Measurements from ENCODE around the gene BANP. TPM values are rescaled to one million over a fixed set of nuclear protein-coding genes. Genes with fewer than 3 reads are reported as not detected.

The BANP gene
- total RNA-seq, 1 experiment from 2014 or later: 22.6 TPM

GRCh38 chr16:88013766-88014251 is 62.6 kb downstream of the BANP start:
- H3K27me3 ChIP-seq (ENCODE audit: control insufficient read depth, insufficient read depth, low read length): no peaks in the 10 kb centered on the region
- POLR2A ChIA-PET: no interaction called here
- DNase-seq (ENCODE audit: low read depth, low spot score): no peak
- intact Hi-C loops (cut with micrococcal nuclease; ENCODE audit: unreplicated experiment): no loop called here
- no peaks in the 10 kb centered on the region for H3K9me3 ChIP-seq (ENCODE audit: control insufficient read depth, insufficient read depth, low read depth, low read length)
- H3K36me3 ChIP-seq (ENCODE audit: control insufficient read depth, insufficient read depth, low read length): no peaks in the 10 kb centered on the region
- no peak for ATAC-seq
- TF ChIP-seq CTCF (IDR thresholded peaks at IDR 0.05): no peak
- CTCF ChIA-PET: no interaction called here
- no peak overlapping the region for H3K27ac ChIP-seq (ENCODE audit: low read length)
- H3K4me3 ChIP-seq (ENCODE audit: low read depth in 2 of 2, low read length in 2 of 2): no peak overlapping the region
- H3K4me1 ChIP-seq (ENCODE audit: control insufficient read depth, insufficient read depth, low read length): no peaks in the 10 kb centered on the region
- in situ Hi-C loops (cut with HindIII; ENCODE audit: low pct_unique_long_range_greater_than_20kb, low sequenced_read_pairs): no loop called here
- BruUV-seq (replicated peaks): no TSS peak

- intact Hi-C loops (cut with micrococcal nuclease; ENCODE audit: unreplicated experiment): no loop called here
- H3K4me1 ChIP-seq (ENCODE audit: control insufficient read depth, insufficient read depth, low read length): no peaks in the 10 kb centered on the region
- POLR2A ChIA-PET: interaction anchor here (0.6 kb wide), 1 partner anchor 556 kb away, joined by 6 read pairs; the partner anchor contains the start of gene ZC3H18
- no peaks in the 10 kb centered on the region for H3K9me3 ChIP-seq (ENCODE audit: control insufficient read depth, insufficient read depth, low read depth, low read length)
- in situ Hi-C loops (cut with HindIII; ENCODE audit: low pct_unique_long_range_greater_than_20kb, low sequenced_read_pairs): no loop called here
- no peaks in the 10 kb centered on the region for H3K36me3 ChIP-seq (ENCODE audit: control insufficient read depth, insufficient read depth, low read length)
- peak; percentile 64; the same call in 1 of the 2 replicates for ATAC-seq
- TF ChIP-seq CTCF (IDR thresholded peaks at IDR 0.05) (no peak), SIN3A (IDR thresholded peaks at IDR 0.05; ENCODE audit: borderline replicate concordance, insufficient read depth, low read depth, low read length) (no peak)
- DNase-seq (ENCODE audit: low read depth, low spot score): no peak
- BruUV-seq (replicated peaks): no TSS peak
- no peak overlapping the region for H3K4me3 ChIP-seq (ENCODE audit: low read depth in 2 of 2, low read length in 2 of 2)
- H3K27ac ChIP-seq (ENCODE audit: low read length): no peak overlapping the region
- H3K27me3 ChIP-seq (ENCODE audit: control insufficient read depth, insufficient read depth, low read length): no peaks in the 10 kb centered on the region
- CTCF ChIA-PET: no interaction called here
Measured at GRCh38 chr16:88014252-88014781, 63.1 kb downstream of the BANP start.

GRCh38 chr16:88014954-88015805 is 63.9 kb downstream of the BANP start:
- Histone ChIP-seq H3K4me3 (ENCODE audit: low read depth in 2 of 2, low read length in 2 of 2) (no peak overlapping the region), H3K27me3 (ENCODE audit: control insufficient read depth, insufficient read depth, low read length) (no peaks in the 10 kb centered on the region), H3K9me3 (ENCODE audit: control insufficient read depth, insufficient read depth, low read depth, low read length) (no peaks in the 10 kb centered on the region), H3K36me3 (ENCODE audit: control insufficient read depth, insufficient read depth, low read length) (no peaks in the 10 kb centered on the region), H3K27ac (ENCODE audit: low read length) (no peak overlapping the region), H3K4me1 (ENCODE audit: control insufficient read depth, insufficient read depth, low read length) (no peaks in the 10 kb centered on the region)
- intact Hi-C loops (cut with micrococcal nuclease; ENCODE audit: unreplicated experiment) (no loop called here), in situ Hi-C loops (cut with HindIII; ENCODE audit: low pct_unique_long_range_greater_than_20kb, low sequenced_read_pairs) (no loop called here)
- TF ChIP-seq SIN3A (IDR thresholded peaks at IDR 0.05; ENCODE audit: borderline replicate concordance, insufficient read depth, low read depth, low read length): no peak
- TF ChIP-seq CTCF (IDR thresholded peaks at IDR 0.05): no peak
- TF ChIP-seq TCF7L2 (IDR thresholded peaks at IDR 0.05; ENCODE audit: low read depth, low read length): no peak
- ATAC-seq (no peak), DNase-seq (ENCODE audit: low read depth, low spot score) (no peak)
- POLR2A ChIA-PET: interaction anchor here (0.6 kb wide), 1 partner anchor 555 kb away, joined by 6 read pairs; the partner anchor contains the start of gene ZC3H18
- CTCF ChIA-PET: no interaction called here
- no TSS peak for BruUV-seq (replicated peaks)
